GM21447 (cell line): ENCODE results near the gene NR2F1-AS1.
"Not testable (repeated sequence)": the region's sequence is repeated elsewhere in the genome, so short reads cannot be mapped to it uniquely, and the experiment has no call there.

Experiments used
- ATAC-seq: cut with Tn5 transposase; IDR thresholded peaks from one replicate; pipeline ENCODE4 v1.9.1; 2021; ENCODE audit not compliant: unreplicated experiment

The NR2F1-AS1 gene

GRCh38 chr5:93394301-93394700 lies 186.7 kb downstream of the NR2F1-AS1 start:
- no peak for ATAC-seq

- ATAC-seq = not testable (repeated sequence)
These were observed 189.8 kb downstream of the NR2F1-AS1 start for GRCh38 chr5:93391169-93391568.

- no peak for ATAC-seq
These were observed 195.4 kb downstream of the NR2F1-AS1 start for GRCh38 chr5:93385655-93386054.

GRCh38 chr5:93384995-93385394 lies 196.0 kb downstream of the NR2F1-AS1 start:
- ATAC-seq = no peak

- ATAC-seq = no peak
These were observed 197.0 kb downstream of the NR2F1-AS1 start for GRCh38 chr5:93384026-93384425.

GRCh38 chr5:93382188-93382825 lies 198.7 kb downstream of the NR2F1-AS1 start:
- ATAC-seq = no peak

GRCh38 chr5:93381057-93381456 lies 200.0 kb downstream of the NR2F1-AS1 start:
- ATAC-seq = no peak

GRCh38 chr5:93378073-93378472 lies 202.9 kb downstream of the NR2F1-AS1 start:
- ATAC-seq = no peak

GRCh38 chr5:93371893-93372292 lies 209.1 kb downstream of the NR2F1-AS1 start:
- no peak for ATAC-seq

GRCh38 chr5:93364378-93364777 lies 216.6 kb downstream of the NR2F1-AS1 start:
- no peak for ATAC-seq

GRCh38 chr5:93360436-93361088 lies 220.5 kb downstream of the NR2F1-AS1 start:
- ATAC-seq = no peak

GRCh38 chr5:93359960-93360305 lies 221.1 kb downstream of the NR2F1-AS1 start:
- no peak for ATAC-seq
